HG02870 (cell line): Measurements from ENCODE around the gene PCDHA2.
"Not testable (repeated sequence)": the region's sequence is repeated elsewhere in the genome, so short reads cannot be mapped to it uniquely, and the experiment has no call there.

ENCODE experiments used
- ATAC-seq: cut with Tn5 transposase; IDR thresholded peaks from one replicate; pipeline ENCODE4 v1.9.1; 2021; ENCODE audit warnings: mild to moderate bottlenecking, moderate library complexity; ENCODE audit not compliant: unreplicated experiment

Gene PCDHA2

GRCh38 chr5:140794595-140795258 lies at the start of gene PCDHA2:
TSS of gene PCDHA2 (plus strand) at chr5:140794852.
- ATAC-seq, result no peak

DNA sequence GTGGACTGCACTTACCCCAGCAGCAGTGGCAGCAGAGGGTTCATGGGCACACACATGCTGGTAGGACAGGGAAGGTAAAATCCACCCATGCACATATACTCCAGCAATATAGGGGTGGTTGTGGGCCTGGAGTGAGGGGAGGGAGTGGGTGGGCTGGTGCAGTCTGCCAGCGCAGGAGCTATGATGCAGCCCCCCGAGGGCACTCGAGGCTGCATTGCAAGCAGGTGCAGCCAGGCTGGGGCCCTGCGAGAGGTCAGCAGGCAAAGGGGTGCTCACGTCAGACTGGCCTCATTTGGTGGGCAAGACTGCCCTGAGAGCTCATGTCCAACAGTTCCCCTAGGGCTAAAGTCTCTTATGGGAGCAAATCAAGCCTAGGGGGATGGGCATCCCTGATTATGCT lies 41.1 kb upstream of the PCDHA2 start:
- ATAC-seq, result no peak

DNA sequence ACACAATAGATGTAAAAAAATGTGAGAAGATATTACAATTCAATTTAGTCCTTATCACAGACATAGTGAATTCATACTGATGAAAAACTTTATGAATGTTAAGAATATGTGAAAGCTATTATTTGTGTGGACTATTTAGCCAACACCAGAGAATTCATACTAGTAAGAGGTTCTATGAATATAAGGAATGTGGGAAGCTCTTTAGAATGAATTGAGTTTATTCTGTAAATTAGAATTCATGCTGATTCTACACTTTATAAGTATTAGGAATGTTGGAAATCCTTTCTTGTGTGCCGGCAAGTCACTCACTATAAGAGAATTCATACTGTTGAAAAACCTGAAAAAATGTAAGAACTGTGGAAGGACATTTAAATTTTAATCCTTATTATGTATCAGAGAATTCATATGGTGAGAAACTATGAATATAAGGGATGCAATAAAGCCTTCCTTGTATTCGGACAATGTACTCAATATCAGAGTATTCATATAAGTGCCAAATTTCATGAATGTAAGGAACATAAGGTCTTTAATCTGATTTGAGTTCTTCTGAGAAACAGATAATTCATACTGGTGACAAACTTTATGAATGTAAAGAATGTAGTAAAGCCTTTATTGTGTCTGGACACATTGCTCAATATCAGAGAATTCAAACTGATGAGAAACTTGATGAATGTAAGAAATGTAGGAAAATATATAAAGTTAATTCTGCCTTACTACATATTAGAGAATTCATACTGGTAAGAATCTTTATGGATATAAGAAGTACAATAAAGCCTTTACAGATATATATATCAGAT lies 30.3 kb upstream of the PCDHA2 start:
- no peak for ATAC-seq

GRCh38 chr5:140767444-140767843 lies 27.2 kb upstream of the PCDHA2 start:
- no peak for ATAC-seq

DNA sequence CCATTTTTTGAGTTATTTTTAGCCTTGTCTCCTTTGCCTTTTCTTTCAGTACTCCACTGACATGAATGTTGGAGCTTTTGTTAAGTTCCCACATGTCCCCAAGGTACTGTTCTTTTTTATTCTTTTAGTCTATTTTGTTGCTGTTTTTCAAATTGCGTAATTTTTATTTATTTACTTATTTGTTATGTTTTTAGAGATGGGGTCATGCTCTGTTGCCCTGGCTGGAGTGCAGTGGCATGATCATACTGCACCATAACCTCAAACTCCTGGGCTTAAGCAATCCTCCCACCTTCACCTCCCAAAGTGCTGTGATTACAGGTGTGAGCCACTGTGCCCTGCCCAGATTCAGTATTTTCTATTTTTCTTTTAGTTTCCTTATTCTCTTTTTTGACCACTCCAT lies 14.1 kb upstream of the PCDHA2 start:
- ATAC-seq, result no peak

GRCh38 chr5:140785905-140786686 lies 8.6 kb upstream of the PCDHA2 start, which contains the start of gene PCDHA1:
TSS of gene PCDHA1 (plus strand) at chr5:140786140.
- no peak for ATAC-seq

- not testable (repeated sequence) for ATAC-seq
Observed at GRCh38 chr5:140787422-140787821, 7.2 kb upstream of the PCDHA2 start.

DNA sequence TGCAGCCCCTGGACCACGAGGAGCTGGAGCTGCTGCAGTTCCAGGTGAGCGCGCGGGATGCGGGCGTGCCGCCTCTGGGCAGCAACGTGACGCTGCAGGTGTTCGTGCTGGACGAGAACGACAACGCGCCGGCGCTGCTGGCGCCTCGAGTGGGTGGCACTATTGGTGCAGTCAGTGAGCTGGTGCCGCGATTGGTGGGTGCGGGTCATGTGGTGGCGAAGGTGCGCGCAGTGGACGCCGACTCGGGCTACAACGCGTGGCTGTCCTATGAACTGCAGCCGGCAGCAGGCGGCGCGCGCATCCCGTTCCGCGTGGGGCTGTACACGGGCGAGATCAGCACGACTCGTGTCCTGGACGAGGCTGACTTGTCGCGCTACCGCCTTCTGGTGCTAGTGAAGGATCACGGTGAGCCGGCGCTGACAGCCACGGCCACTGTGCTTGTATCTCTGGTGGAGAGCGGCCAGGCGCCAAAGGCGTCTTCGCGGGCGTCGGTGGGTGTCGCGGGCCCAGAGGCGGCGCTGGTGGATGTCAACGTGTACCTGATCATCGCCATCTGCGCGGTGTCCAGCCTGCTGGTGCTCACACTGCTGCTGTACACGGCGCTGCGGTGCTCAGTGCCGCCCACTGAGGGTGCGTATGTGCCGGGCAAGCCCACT lies 6.7 kb upstream of the PCDHA2 start:
- ATAC-seq, result not testable (repeated sequence)

GRCh38 chr5:140791089-140791488 lies 3.6 kb upstream of the PCDHA2 start:
- no peak for ATAC-seq

GRCh38 chr5:140795259-140795641 lies 598 bp downstream of the PCDHA2 start:
- no peak for ATAC-seq

DNA sequence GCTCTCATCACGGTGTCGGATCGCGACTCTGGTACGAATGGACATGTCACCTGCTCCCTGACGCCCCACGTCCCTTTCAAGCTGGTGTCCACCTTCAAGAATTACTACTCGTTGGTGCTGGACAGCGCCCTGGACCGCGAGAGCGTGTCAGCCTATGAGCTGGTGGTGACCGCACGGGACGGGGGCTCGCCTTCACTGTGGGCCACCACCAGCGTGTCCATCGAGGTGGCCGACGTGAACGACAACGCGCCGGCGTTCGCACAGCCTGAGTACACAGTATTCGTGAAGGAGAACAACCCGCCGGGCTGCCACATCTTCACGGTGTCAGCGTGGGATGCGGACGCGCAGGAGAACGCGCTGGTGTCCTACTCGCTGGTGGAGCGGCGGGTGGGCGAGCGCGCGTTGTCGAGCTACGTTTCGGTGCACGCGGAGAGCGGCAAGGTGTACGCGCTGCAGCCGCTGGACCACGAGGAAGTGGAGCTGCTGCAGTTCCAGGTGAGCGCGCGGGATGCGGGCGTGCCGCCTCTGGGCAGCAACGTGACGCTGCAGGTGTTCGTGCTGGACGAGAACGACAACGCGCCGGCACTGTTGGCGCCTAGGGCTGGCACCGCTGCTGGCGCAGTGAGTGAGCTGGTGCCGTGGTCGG lies 1.5 kb downstream of the PCDHA2 start:
- ATAC-seq, result not testable (repeated sequence)

DNA sequence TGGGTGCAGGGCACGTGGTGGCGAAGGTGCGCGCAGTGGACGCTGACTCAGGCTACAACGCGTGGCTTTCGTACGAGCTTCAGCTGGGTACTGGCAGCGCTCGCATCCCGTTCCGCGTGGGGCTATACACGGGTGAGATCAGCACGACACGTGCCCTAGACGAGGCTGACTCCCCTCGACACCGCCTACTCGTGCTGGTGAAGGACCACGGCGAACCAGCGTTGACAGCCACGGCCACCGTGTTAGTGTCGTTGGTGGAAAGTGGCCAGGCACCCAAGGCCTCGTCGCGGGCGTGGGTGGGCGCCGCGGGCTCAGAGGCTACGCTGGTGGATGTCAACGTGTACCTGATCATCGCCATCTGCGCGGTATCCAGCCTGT lies 2.1 kb downstream of the PCDHA2 start:
- ATAC-seq, result no peak

- ATAC-seq, result no peak
Observed at GRCh38 chr5:140800816-140801493, 6.3 kb downstream of the PCDHA2 start, which contains the start of gene PCDHA3. TSS of gene PCDHA3 (plus strand) at chr5:140801057.

DNA sequence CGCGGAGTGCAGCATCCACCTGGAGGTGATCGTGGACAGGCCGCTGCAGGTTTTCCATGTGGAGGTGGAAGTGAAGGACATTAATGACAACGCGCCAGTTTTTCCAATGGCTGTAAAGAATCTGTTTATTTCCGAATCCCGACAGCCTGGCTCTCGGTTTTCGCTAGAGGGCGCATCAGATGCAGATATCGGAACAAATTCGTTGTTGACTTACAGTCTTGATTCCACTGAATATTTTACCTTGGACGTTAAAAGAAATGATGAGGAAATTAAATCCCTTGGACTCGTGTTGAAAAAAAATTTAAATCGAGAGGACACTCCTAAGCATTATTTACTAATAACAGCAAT lies 6.8 kb downstream of the PCDHA2 start:
- ATAC-seq, result no peak

DNA sequence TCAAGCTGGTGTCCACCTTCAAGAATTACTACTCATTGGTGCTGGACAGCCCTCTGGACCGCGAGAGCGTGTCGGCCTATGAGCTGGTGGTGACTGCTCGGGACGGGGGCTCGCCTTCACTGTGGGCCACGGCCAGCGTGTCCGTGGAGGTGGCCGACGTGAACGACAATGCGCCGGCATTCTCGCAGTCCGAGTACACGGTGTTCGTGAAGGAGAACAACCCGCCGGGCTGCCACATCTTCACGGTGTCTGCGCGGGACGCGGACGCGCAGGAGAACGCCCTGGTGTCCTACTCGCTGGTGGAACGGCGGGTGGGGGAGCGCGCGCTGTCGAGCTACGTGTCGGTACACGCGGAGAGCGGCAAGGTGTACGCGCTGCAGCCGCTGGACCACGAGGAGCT lies 7.7 kb downstream of the PCDHA2 start:
- not testable (repeated sequence) for ATAC-seq

- no peak for ATAC-seq
Observed at GRCh38 chr5:140802781-140803271, 8.2 kb downstream of the PCDHA2 start.

GRCh38 chr5:140806834-140807775 lies 12.5 kb downstream of the PCDHA2 start, which contains the start of gene PCDHA4:
TSS of gene PCDHA4 (plus strand) at chr5:140807068.
- no peak for ATAC-seq

GRCh38 chr5:140808241-140808888 lies 13.7 kb downstream of the PCDHA2 start:
- ATAC-seq, result not testable (repeated sequence)
